PC-9 (cell line): ENCODE measurements around the gene SF1. TPM values are rescaled to one million over a fixed set of nuclear protein-coding genes. Genes with fewer than 3 reads are reported as not detected.

Experiments
- BruUV-seq: library from RNA; stranded (reverse); fragments of 400-500 nt; replicated peaks from 2 replicates; lab custom pipeline; 2021; lab: Mats Ljungman, UMichigan
- CTCF ChIA-PET: fragments of 300-600 bp; sonication (Branson Sonifier 250); formaldehyde crosslinking; loops from one replicate; lab custom pipeline; 2022; ENCODE audit warnings: antibody characterized with exemption; lab: Charles Lee
- POLR2A ChIA-PET: fragments of 300-600 bp; sonication (Branson Sonifier 250); formaldehyde crosslinking; loops from one replicate; lab custom pipeline; 2022; ENCODE audit warnings: antibody characterized with exemption; ENCODE audit not compliant: unreplicated experiment; lab: Charles Lee
- DNase-seq, 2 experiments: peaks; one replicate each; pipeline versions ENCODE4 v3.0.0 to v3.0.0-alpha.2; 2015 to 2022; ENCODE audit warnings: mixed read lengths in 1 of 2
- H2AFZ ChIP-seq: fragments of 200-600 bp; sonication (generic); 2 replicates; pipeline ENCODE4 v1.8.1; 2017; ENCODE audit warnings: antibody characterized with exemption
- H3F3A ChIP-seq: fragments of 200-600 bp; sonication (generic); 2 replicates; pipeline ENCODE4 v1.8.1; 2017; ENCODE audit warnings: antibody characterized with exemption, mild to moderate bottlenecking, low read depth; ENCODE audit not compliant: insufficient read depth
- H3K27ac ChIP-seq: fragments of 200-600 bp; sonication (generic); 2 replicates; pipeline ENCODE4 v1.6.1; 2016; ENCODE audit warnings: mixed run types
- H3K27me3 ChIP-seq: fragments of 200-600 bp; sonication (generic); 2 replicates; pipeline ENCODE4 v1.6.1; 2016; ENCODE audit warnings: low read depth, mixed run types; ENCODE audit not compliant: insufficient read depth
- H3K36me3 ChIP-seq: fragments of 200-600 bp; sonication (generic); 2 replicates; pipeline ENCODE4 v1.6.1; 2016; ENCODE audit warnings: low read depth, mixed run types
- H3K4me1 ChIP-seq: fragments of 200-600 bp; sonication (generic); replicated peaks from 2 replicates; pipeline ENCODE4 v1.6.1; 2016; ENCODE audit warnings: mixed run types; ENCODE audit not compliant: insufficient read depth
- H3K4me2 ChIP-seq: fragments of 200-600 bp; sonication (generic); 2 replicates; pipeline ENCODE4 v1.6.1; 2017; ENCODE audit warnings: mixed run types
- H3K4me3 ChIP-seq: fragments of 200-600 bp; sonication (generic); 2 replicates; pipeline ENCODE4 v1.6.1; 2016; ENCODE audit warnings: mixed run types
- H3K79me2 ChIP-seq: fragments of 200-600 bp; sonication (generic); 2 replicates; pipeline ENCODE4 v1.6.1; 2017; ENCODE audit warnings: low read depth, mixed run types
- H3K9me2 ChIP-seq: fragments of 200-600 bp; sonication (generic); 2 replicates; pipeline ENCODE4 v1.8.1; 2017; ENCODE audit warnings: mild to moderate bottlenecking; ENCODE audit not compliant: insufficient read depth
- H3K9me3 ChIP-seq: fragments of 200-600 bp; sonication (generic); 2 replicates; pipeline ENCODE4 v1.8.1; 2016; ENCODE audit warnings: low read depth; ENCODE audit not compliant: insufficient read depth
- H4K20me1 ChIP-seq: fragments of 200-600 bp; sonication (generic); 2 replicates; pipeline ENCODE4 v1.8.1; 2017; ENCODE audit not compliant: insufficient read depth
- EZH2 ChIP-seq: fragments of 200-600 bp; sonication (generic); IDR thresholded peaks from 2 replicates; pipeline ENCODE4 v1.8.0; 2017; ENCODE audit warnings: antibody characterized with exemption, low read depth
- intact Hi-C: fragments of 100-400 bp; cut with micrococcal nuclease; formaldehyde crosslinking; loops from one replicate; pipeline ENCODE4 v1.10.0; 2022; ENCODE audit not compliant: unreplicated experiment
- total RNA-seq: library from RNA; stranded (reverse); gene quantifications from 2 replicates; pipeline ENCODE4 v1.2.3, GENCODE V29; 2021
- TF ChIP-seq, protein P1 (sequence below): fragments of 200-600 bp; sonication (generic); conservative IDR thresholded peaks from 2 replicates; pipeline ENCODE4 v1.6.1; 2017; ENCODE audit warnings: mixed run types, antibody characterized with exemption, mild to moderate bottlenecking, moderate library complexity

Gene SF1
- total RNA-seq, 1 experiment from 2014 or later, result 336 TPM

- Histone ChIP-seq H3K4me3 (no peak overlapping the region), H3K27me3 (no peaks in the 10 kb centered on the region), H3K9me3 (no peaks in the 10 kb centered on the region), H3K36me3 (no peaks in the 10 kb centered on the region; the same call in 1 of the 2 replicates), H3K4me1 (peaks cover 20% of the 10 kb centered on the region), H3K27ac (no peak overlapping the region), H3K4me2 (no peak overlapping the region), H3K79me2 (no peaks in the 10 kb centered on the region), H3K9me2 (no peaks in the 10 kb centered on the region), H2AFZ (no peak overlapping the region), H4K20me1 (no peaks in the 10 kb centered on the region), H3F3A (peaks cover 20% of the 10 kb centered on the region)
- ChIA-PET POLR2A (no interaction called here), CTCF (interaction anchor here (0.6 kb wide), 1 partner anchor 124 kb away, joined by 4 read pairs; the partner anchor contains the start of gene PPP2R5B)
- no peak for DNase-seq
- BruUV-seq, result no TSS peak
- intact Hi-C loops, result no loop called here
- no peak for TF ChIP-seq EZH2
- TF ChIP-seq, protein P1, sequence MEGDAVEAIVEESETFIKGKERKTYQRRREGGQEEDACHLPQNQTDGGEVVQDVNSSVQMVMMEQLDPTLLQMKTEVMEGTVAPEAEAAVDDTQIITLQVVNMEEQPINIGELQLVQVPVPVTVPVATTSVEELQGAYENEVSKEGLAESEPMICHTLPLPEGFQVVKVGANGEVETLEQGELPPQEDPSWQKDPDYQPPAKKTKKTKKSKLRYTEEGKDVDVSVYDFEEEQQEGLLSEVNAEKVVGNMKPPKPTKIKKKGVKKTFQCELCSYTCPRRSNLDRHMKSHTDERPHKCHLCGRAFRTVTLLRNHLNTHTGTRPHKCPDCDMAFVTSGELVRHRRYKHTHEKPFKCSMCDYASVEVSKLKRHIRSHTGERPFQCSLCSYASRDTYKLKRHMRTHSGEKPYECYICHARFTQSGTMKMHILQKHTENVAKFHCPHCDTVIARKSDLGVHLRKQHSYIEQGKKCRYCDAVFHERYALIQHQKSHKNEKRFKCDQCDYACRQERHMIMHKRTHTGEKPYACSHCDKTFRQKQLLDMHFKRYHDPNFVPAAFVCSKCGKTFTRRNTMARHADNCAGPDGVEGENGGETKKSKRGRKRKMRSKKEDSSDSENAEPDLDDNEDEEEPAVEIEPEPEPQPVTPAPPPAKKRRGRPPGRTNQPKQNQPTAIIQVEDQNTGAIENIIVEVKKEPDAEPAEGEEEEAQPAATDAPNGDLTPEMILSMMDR, result no peak
Observed at GRCh38 chr11:64800303-64801157, 22.2 kb upstream of the SF1 start.

GRCh38 chr11:64799623-64800302 is 21.4 kb upstream of the SF1 start:
- Histone ChIP-seq H3K36me3 (no peaks in the 10 kb centered on the region), H3F3A (peaks cover 20% of the 10 kb centered on the region), H3K79me2 (no peaks in the 10 kb centered on the region), H3K9me3 (no peaks in the 10 kb centered on the region), H3K4me2 (no peak overlapping the region), H4K20me1 (no peaks in the 10 kb centered on the region), H3K4me1 (peaks cover 18% of the 10 kb centered on the region), H2AFZ (no peak overlapping the region), H3K27me3 (no peaks in the 10 kb centered on the region), H3K27ac (no peak overlapping the region), H3K9me2 (no peaks in the 10 kb centered on the region), H3K4me3 (no peak overlapping the region)
- no peak for TF ChIP-seq EZH2
- TF ChIP-seq, protein P1, result no peak
- CTCF ChIA-PET, result no interaction called here
- intact Hi-C loops, result no loop called here
- POLR2A ChIA-PET, result no interaction called here
- no TSS peak for BruUV-seq
- DNase-seq, result no peak

- no peaks in the 10 kb centered on the region for H3K79me2 ChIP-seq
- BruUV-seq, result no TSS peak
- no peaks in the 10 kb centered on the region for H3K9me2 ChIP-seq
- DNase-seq, result no peak
- CTCF ChIA-PET, result no interaction called here
- POLR2A ChIA-PET, result no interaction called here
- H3K9me3 ChIP-seq, result no peaks in the 10 kb centered on the region
- H4K20me1 ChIP-seq, result no peaks in the 10 kb centered on the region
- no peak overlapping the region for H2AFZ ChIP-seq
- no peak overlapping the region for H3K4me2 ChIP-seq
- H3K27me3 ChIP-seq, result no peaks in the 10 kb centered on the region
- peaks cover 19% of the 10 kb centered on the region for H3F3A ChIP-seq
- intact Hi-C loops, result no loop called here
- H3K27ac ChIP-seq, result no peak overlapping the region
- H3K4me3 ChIP-seq, result no peak overlapping the region
- H3K4me1 ChIP-seq, result peaks cover 12% of the 10 kb centered on the region
- H3K36me3 ChIP-seq, result no peaks in the 10 kb centered on the region
- no peak for TF ChIP-seq EZH2
- TF ChIP-seq, protein P1, result no peak
Observed at GRCh38 chr11:64799256-64799622, 20.9 kb upstream of the SF1 start.
